GM04504 (cell line): Measurements from ENCODE around the gene CCDC154.

ENCODE experiments used
- DNase-seq: peaks from one replicate; pipeline ENCODE4 v3.0.0-alpha.2; 2012; ENCODE audit warnings: low read depth

Gene CCDC154

GRCh38 chr16:1436731-1437355 lies 7.5 kb downstream of the CCDC154 start:
- no peak for DNase-seq

- DNase-seq, result no peak
These were observed 8.2 kb downstream of the CCDC154 start for GRCh38 chr16:1435921-1436697.

GRCh38 chr16:1434644-1435592 lies 9.4 kb downstream of the CCDC154 start:
- no peak for DNase-seq

DNA sequence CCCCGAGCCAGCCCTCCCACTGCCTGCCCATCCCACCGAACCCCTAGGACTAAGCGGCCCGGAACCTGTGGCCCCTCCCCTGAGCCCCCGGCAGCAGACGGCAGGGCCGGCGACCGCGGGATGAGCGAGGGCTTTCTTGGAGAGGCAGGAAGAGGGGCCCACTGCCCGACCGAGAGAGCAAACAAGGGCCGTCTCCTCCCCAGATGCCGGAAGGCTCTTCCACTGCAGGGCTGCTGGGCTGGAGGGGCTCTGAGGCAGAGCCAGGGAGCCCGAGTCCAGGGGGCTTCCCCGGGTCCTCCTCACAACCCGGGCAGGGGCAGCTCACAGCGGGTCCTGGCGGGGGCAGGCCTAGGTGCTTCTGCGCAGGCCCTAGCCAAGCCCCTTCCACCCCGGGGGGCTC lies 10.6 kb downstream of the CCDC154 start:
- no peak for DNase-seq

GRCh38 chr16:1433263-1433560 lies 11.1 kb downstream of the CCDC154 start:
- DNase-seq, result no peak

GRCh38 chr16:1432388-1433262 lies 11.7 kb downstream of the CCDC154 start:
- DNase-seq, result no peak

DNA sequence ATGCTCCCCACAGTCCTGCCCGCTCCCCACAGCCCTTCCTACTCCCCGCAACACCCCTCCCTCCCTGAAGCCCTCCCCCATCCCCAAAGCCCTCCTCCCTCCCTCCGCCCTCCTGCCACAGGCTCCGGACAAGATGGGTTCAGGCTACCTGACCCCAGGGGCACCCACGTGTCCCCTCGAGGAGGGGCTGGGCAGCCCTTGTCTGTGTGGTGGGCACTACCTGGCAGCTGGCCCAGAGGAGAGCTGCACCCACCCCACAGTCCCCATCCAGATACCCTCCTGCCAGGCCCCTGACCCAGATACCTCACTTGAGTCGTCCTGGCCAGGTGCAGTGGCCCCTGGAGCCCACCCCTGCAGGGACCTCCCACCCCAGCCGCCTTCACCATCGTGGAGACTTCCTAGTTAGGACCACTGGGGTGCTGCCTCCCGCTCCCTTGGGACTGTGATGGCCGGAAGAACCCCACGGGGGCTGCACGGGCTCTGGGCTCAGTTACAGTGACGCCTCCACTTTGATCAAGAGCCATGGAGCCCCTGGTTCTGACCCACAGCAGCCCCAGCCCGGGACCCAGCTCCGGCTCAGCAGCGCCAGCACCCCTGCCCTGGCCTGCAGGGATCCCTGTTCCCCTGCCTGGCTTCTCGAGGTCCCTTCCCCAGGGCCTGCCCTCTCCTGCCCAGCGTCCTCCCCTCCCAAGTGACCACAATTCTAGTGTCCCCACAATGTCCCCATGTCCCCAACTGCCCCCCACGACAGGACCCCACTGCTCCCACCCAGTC lies 12.7 kb downstream of the CCDC154 start:
- DNase-seq, result no peak

- no peak for DNase-seq
These were observed 13.4 kb downstream of the CCDC154 start, which contains the start of gene PERCC1 for GRCh38 chr16:1430759-1431496. Gene PERCC1, plus strand, starts transcription at chr16:1431078. Its CDS starts 1,516 bp downstream, at chr16:1432594.

- no peak for DNase-seq
These were observed 14.1 kb downstream of the CCDC154 start for GRCh38 chr16:1430214-1430758.

- no peak for DNase-seq
These were observed 14.7 kb downstream of the CCDC154 start for GRCh38 chr16:1429631-1430030.

- no peak for DNase-seq
These were observed 15.3 kb downstream of the CCDC154 start for GRCh38 chr16:1429012-1429411.

- no peak for DNase-seq
These were observed 15.8 kb downstream of the CCDC154 start for GRCh38 chr16:1428511-1428910.

DNA sequence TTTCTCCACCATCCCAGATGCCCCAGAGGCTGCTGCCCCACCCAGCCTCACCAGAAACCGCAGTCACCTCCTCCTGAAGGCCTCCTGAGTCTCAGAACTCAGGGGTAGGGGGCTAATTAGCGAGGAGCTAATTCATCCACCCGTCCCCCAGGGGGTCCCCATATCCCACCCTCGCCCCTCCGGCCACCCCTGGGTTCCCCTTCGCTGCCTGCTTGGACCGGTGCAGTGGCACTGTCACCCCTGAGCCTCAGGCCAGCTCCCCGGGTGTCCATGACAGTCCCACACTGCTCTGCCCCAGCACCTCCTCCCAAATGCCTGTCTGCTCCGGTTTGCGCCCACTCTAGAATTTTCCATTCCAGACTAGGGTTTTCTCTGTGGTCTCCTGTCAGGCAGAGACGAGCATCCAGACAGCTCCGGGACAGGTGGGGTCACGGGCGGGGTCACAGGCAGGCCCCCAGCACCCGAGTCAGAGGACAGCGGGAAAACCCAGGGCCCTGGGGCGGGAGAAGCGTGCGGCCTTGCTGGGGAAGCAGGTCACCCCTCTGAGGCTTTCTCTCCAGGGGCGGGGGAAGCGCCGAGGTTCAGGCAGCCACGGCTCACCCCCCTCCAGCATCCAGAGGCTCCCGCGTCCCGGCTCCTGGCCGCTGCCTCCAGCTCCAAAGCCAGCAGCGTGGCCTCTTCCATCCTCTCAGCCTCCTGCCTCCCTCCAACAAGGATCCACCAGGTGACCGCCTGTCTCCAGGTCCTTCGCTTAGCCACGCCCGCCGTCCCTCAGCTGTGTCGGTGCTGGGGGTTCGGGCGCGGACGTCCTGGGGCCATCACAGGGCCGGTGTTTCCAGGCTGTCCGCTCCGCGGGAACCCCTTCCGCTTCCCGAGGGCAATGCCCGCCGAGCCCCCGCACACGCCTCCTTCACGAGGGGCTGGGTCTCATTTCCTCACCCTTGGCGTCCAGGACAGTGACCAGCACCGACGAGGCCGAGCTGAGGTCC lies 16.6 kb downstream of the CCDC154 start:
- DNase-seq, result no peak

DNA sequence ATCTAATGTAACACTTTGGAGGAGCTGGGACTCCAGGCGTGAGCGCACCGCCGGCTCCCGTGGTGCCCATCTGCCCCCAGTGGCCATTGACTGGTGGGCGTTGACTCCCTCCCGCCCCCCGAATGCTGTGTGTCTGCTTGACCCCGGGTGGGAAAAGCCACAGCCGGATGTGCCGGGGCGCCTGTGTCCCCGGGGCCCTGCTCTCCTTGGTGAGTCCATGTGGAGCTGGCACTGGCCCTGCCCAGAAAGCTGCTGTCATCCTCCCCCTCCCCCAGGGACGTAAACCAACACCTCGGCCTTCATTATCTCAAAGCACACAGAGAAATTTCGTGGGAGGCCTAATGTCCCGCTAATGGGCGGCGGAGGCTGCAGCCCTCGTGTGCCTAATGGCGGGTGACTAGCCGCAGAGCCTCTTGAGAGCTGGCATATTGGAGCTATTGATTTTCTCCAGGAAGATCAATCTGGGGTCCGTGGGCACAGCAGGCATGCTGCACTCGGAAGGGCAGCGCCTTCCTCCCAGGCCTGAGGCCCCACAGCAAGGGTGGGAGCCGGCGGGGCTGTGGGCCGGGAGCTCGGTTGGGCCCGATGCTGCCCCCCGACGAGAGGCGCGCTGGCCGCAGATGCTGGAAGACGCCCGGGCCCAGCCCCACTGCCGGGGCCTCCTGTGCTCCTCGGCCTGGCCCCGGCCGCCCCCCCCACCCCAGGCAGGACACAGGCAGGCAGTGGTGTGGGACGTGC lies 17.5 kb downstream of the CCDC154 start:
- DNase-seq, result no peak

- no peak for DNase-seq
These were observed 18.6 kb downstream of the CCDC154 start for GRCh38 chr16:1425616-1426370.

- no peak for DNase-seq
These were observed 20.3 kb downstream of the CCDC154 start for GRCh38 chr16:1424028-1424427.

DNA sequence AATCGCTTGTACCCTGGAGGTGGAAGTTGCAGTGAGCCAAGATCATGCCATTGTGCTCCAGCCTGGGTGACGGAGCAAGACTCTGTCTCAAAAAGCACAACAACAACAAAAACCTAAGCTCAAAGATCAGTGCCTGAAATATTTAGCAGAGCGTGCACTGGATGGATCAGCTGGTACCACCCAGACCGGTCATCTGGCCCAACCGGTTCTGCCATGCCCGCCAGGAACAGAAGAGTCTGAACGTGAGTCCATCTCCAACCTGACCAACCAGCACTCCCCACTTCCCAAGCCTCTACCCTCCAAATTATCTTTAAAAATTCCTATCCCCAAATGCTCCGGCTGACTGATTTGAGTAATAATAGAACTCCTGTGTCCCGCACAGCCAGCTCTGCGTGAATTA lies 22.3 kb downstream of the CCDC154 start:
- DNase-seq, result no peak
